Peyer's patch (tissue), 4 donors: Measurements from ENCODE around the gene OCEL1. TPM values are rescaled to one million over a fixed set of nuclear protein-coding genes. Genes with fewer than 3 reads are reported as not detected.

Experiments
- DNase-seq, 3 donors: peaks; one replicate each; pipeline ENCODE4 v3.0.0-alpha.2; 2017 to 2019
- H3K27ac ChIP-seq, 4 donors: fragments of 200-600 bp; sonication (generic); one replicate each; pipeline ENCODE4 v1.5.1; 2016 to 2019
- H3K27me3 ChIP-seq, 2 donors: fragments of 200-600 bp; sonication (generic); one replicate each; pipeline ENCODE4 v1.5.1; 2019
- H3K36me3 ChIP-seq, 3 donors: fragments of 200-600 bp; sonication (generic); one replicate each; pipeline ENCODE4 v1.5.1; 2016 to 2019
- H3K4me1 ChIP-seq, 4 donors: fragments of 200-600 bp; sonication (generic); one replicate each; pipeline ENCODE4 v1.5.1; 2016 to 2019
- H3K4me3 ChIP-seq, 4 donors: fragments of 200-600 bp; sonication (generic); 1 replicate in 3 of 4; 2 replicates in 1 of 4; pipeline ENCODE4 v1.5.1; 2016 to 2019; ENCODE audit warnings: mild to moderate bottlenecking in 1 of 4
- H3K9me3 ChIP-seq, 4 donors: fragments of 200-600 bp; sonication (generic); one replicate each; pipeline ENCODE4 v1.5.1; 2016 to 2019; ENCODE audit warnings: mild to moderate bottlenecking in 1 of 4
- CTCF ChIP-seq, 6 experiments: fragments of 450-650 bp in 4 of 6; fragments of 200-600 bp in 2 of 6; sonication (generic) in 1 of 6; IDR thresholded peaks; one replicate each; pipeline ENCODE4 v1.5.1; 2017 to 2019; ENCODE audit warnings: antibody characterized with exemption in 6 of 6, mild to moderate bottlenecking in 3 of 6, moderate library complexity in 1 of 6
- POLR2A ChIP-seq, 2 donors: fragments of 450-650 bp; IDR thresholded peaks; one replicate each; pipeline ENCODE4 v1.5.1; 2017; ENCODE audit warnings: antibody characterized with exemption in 2 of 2, mild to moderate bottlenecking in 2 of 2, moderate library complexity in 2 of 2
- total RNA-seq, 4 donors: library from RNA; depleted of rRNA; stranded (reverse); fragments of >200 nt; gene quantifications; one replicate each; pipeline ENCODE4 v1.1.0, GENCODE V29; 2016

OCEL1 gene
- total RNA-seq, 4 donors from 2014 or later: 8.3 to 38.5 (median 30.8) TPM

GRCh38 chr19:17236811-17237543 is 11.0 kb downstream of the OCEL1 start:
- H3K9me3 ChIP-seq: no peaks in the 10 kb centered on the region
- no peak overlapping the region for H3K4me3 ChIP-seq
- DNase-seq: no peak
- TF ChIP-seq POLR2A (IDR thresholded peaks at IDR 0.05) (no peak), CTCF (IDR thresholded peaks at IDR 0.05) (no peak)
- H3K4me1 ChIP-seq: peaks cover 3 to 65% (median 12%) of the 10 kb centered on the region in 4 donors
- peaks cover 0 to 36% (median 0%) of the 10 kb centered on the region in 3 donors for H3K36me3 ChIP-seq
- H3K27ac ChIP-seq: peak overlapping the region in 2 of 4 donors; percentile 35 to 80
- no peaks in the 10 kb centered on the region for H3K27me3 ChIP-seq

- H3K27me3 ChIP-seq: no peaks in the 10 kb centered on the region
- peaks cover 3 to 76% (median 12%) of the 10 kb centered on the region in 4 donors for H3K4me1 ChIP-seq
- no peak for TF ChIP-seq CTCF (IDR thresholded peaks at IDR 0.05)
- no peak for TF ChIP-seq POLR2A (IDR thresholded peaks at IDR 0.05)
- H3K36me3 ChIP-seq: peaks cover 0 to 25% (median 0%) of the 10 kb centered on the region in 3 donors
- DNase-seq: no peak
- no peak overlapping the region for H3K4me3 ChIP-seq
- H3K9me3 ChIP-seq: no peaks in the 10 kb centered on the region
- no peak overlapping the region for H3K27ac ChIP-seq
These were observed 12.0 kb downstream of the OCEL1 start for GRCh38 chr19:17237747-17238706.

GRCh38 chr19:17240062-17240752 is 14.2 kb downstream of the OCEL1 start:
- H3K36me3 ChIP-seq: peaks cover 0 to 18% (median 0%) of the 10 kb centered on the region in 3 donors
- no peaks in the 10 kb centered on the region for H3K27me3 ChIP-seq
- DNase-seq: no peak
- peak overlapping the region in 1 of 4 donors; percentile 17 for H3K4me3 ChIP-seq
- no peak for TF ChIP-seq POLR2A (IDR thresholded peaks at IDR 0.05)
- H3K4me1 ChIP-seq: peaks cover 2 to 71% (median 8%) of the 10 kb centered on the region in 4 donors
- peak overlapping the region in 3 of 4 donors; percentile 19 to 74 (median 20) for H3K27ac ChIP-seq
- no peaks in the 10 kb centered on the region for H3K9me3 ChIP-seq

- no peaks in the 10 kb centered on the region for H3K9me3 ChIP-seq
- H3K36me3 ChIP-seq: peaks cover 0 to 18% (median 0%) of the 10 kb centered on the region in 3 donors
- peak overlapping the region in 1 of 4 donors; percentile 17 for H3K4me3 ChIP-seq
- H3K27ac ChIP-seq: peak overlapping the region in 2 of 4 donors; percentile 19 to 74
- H3K27me3 ChIP-seq: no peaks in the 10 kb centered on the region
- no peak for DNase-seq
- H3K4me1 ChIP-seq: peaks cover 0 to 65% (median 5%) of the 10 kb centered on the region in 4 donors
- no peak for TF ChIP-seq POLR2A (IDR thresholded peaks at IDR 0.05)
- no peak for TF ChIP-seq CTCF (IDR thresholded peaks at IDR 0.05)
These were observed 14.9 kb downstream of the OCEL1 start for GRCh38 chr19:17240826-17241399.

- no peak for DNase-seq
- Histone ChIP-seq H3K27ac (peak overlapping the region in 3 of 4 donors; percentile 71 to 92 (median 79)), H3K4me3 (peak overlapping the region in 2 of 4 donors; percentile 73 to 93), H3K27me3 (no peaks in the 10 kb centered on the region), H3K9me3 (no peaks in the 10 kb centered on the region), H3K36me3 (peaks cover 0 to 17% (median 0%) of the 10 kb centered on the region in 3 donors), H3K4me1 (peaks cover 5 to 64% (median 12%) of the 10 kb centered on the region in 4 donors)
- TF ChIP-seq CTCF (IDR thresholded peaks at IDR 0.05): no peak
- TF ChIP-seq POLR2A (IDR thresholded peaks at IDR 0.05): no peak
These were observed 16.6 kb downstream of the OCEL1 start for GRCh38 chr19:17242431-17243208.
